Measurements from ENCODE around the gene AP5S1. TPM values are rescaled to one million over a fixed set of nuclear protein-coding genes. Genes with fewer than 3 reads are reported as not detected.

The AP5S1 gene
- total and polyA plus RNA-seq, 2 of the 13 experiments (the other 11 are each of a cell fraction or from before 2014, with no cell fraction given), result 7.9 to 23.2 TPM

DNA sequence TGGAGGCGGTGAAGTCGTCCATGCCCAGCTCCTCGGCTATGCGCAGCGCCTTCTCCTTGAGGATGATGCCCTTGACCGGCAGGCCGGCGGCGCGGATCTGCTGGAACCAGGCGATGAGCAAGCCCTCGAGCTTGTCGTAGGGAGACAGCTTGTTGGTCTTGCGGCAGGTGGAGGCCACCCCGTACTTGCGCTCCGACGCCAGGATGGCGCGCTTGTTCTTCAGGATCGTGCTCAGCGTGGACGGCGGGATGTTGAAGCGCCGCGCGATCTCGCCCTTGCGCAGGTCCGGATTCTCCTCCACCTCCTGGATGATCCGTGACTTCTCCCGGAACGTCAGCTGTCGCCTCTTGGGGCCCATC lies 34.2 kb upstream of the AP5S1 start (continued):
- TF ChIP-seq HMGXB3 (CRISPR knock-in tag; IDR thresholded peaks at IDR 0.05; ENCODE audit: borderline replicate concordance) (0 out of 2 replicates have a peak, but pooled peaks have one; percentile 33), ZNF644 (CRISPR knock-in tag; IDR thresholded peaks at IDR 0.05; ENCODE audit: low read depth) (no peak), SALL2 (CRISPR knock-in tag; IDR thresholded peaks at IDR 0.05) (no peak), HMG20A (CRISPR knock-in tag; IDR thresholded peaks at IDR 0.05; ENCODE audit: borderline replicate concordance) (no peak), RAD21 (CRISPR knock-in tag; IDR thresholded peaks at IDR 0.05) (peak; percentile 49; the same call in 1 of the 2 replicates), ZBTB14 (CRISPR knock-in tag; IDR thresholded peaks at IDR 0.05) (peak; percentile 26; the same call in 1 of the 2 replicates), RFXAP (CRISPR knock-in tag; IDR thresholded peaks at IDR 0.05; ENCODE audit: borderline replicate concordance) (no peak; the same call in 1 of the 2 replicates), ZNF687 (CRISPR knock-in tag; IDR thresholded peaks at IDR 0.05) (peak; percentile 62; the same call in 1 of the 2 replicates), ZNF225 (CRISPR knock-in tag; IDR thresholded peaks at IDR 0.05) (peak; percentile 92), EEA1 (CRISPR knock-in tag; IDR thresholded peaks at IDR 0.05; ENCODE audit: borderline replicate concordance) (0 out of 2 replicates have a peak, but pooled peaks have one; percentile 4), DNMT1 (CRISPR knock-in tag; IDR thresholded peaks at IDR 0.05) (0 out of 2 replicates have a peak, but pooled peaks have one; percentile 18), GATAD1 (CRISPR knock-in tag; IDR thresholded peaks at IDR 0.05) (peak; percentile 18; the same call in 1 of the 2 replicates), ZBTB7A (CRISPR knock-in tag; IDR thresholded peaks at IDR 0.05) (peak; percentile 86)
- TF ChIP-seq, protein P1, sequence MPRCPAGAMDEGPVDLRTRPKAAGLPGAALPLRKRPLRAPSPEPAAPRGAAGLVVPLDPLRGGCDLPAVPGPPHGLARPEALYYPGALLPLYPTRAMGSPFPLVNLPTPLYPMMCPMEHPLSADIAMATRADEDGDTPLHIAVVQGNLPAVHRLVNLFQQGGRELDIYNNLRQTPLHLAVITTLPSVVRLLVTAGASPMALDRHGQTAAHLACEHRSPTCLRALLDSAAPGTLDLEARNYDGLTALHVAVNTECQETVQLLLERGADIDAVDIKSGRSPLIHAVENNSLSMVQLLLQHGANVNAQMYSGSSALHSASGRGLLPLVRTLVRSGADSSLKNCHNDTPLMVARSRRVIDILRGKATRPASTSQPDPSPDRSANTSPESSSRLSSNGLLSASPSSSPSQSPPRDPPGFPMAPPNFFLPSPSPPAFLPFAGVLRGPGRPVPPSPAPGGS (CRISPR knock-in tag; IDR thresholded peaks at IDR 0.05), result 0 out of 2 replicates have a peak, but pooled peaks have one; percentile 4
- TF ChIP-seq, protein P2, sequence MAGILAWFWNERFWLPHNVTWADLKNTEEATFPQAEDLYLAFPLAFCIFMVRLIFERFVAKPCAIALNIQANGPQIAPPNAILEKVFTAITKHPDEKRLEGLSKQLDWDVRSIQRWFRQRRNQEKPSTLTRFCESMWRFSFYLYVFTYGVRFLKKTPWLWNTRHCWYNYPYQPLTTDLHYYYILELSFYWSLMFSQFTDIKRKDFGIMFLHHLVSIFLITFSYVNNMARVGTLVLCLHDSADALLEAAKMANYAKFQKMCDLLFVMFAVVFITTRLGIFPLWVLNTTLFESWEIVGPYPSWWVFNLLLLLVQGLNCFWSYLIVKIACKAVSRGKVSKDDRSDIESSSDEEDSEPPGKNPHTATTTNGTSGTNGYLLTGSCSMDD (CRISPR knock-in tag; IDR thresholded peaks at IDR 0.05), result no peak

Data from HepG2 (cell line).